Measurements from ENCODE around the gene ADAMTS9. TPM values are rescaled to one million over a fixed set of nuclear protein-coding genes. Genes with fewer than 3 reads are reported as not detected.

ADAMTS9 gene
- total RNA-seq, 1 donor from 2014 or later: not detected

- intact Hi-C loops (cut with micrococcal nuclease): no loop called here
Measured at GRCh38 chr3:64490180-64490724, 197.5 kb downstream of the ADAMTS9 start.

GRCh38 chr3:64489361-64490044 lies 198.3 kb downstream of the ADAMTS9 start:
- intact Hi-C loops (cut with micrococcal nuclease): no loop called here

- intact Hi-C loops (cut with micrococcal nuclease): no loop called here
Measured at GRCh38 chr3:64488939-64489338, 198.9 kb downstream of the ADAMTS9 start.

- intact Hi-C loops (cut with micrococcal nuclease): loop anchor here (1.0 kb wide), 1 partner anchor 454 kb away; no protein-coding TSS in a partner anchor
Measured at GRCh38 chr3:64484289-64484992, 203.4 kb downstream of the ADAMTS9 start.

GRCh38 chr3:64483467-64483866 lies 204.3 kb downstream of the ADAMTS9 start:
- intact Hi-C loops (cut with micrococcal nuclease): no loop called here

- intact Hi-C loops (cut with micrococcal nuclease): no loop called here
Measured at GRCh38 chr3:64475037-64475436, 212.8 kb downstream of the ADAMTS9 start.

- intact Hi-C loops (cut with micrococcal nuclease): no loop called here
Measured at GRCh38 chr3:64473466-64473865, 214.3 kb downstream of the ADAMTS9 start.

- intact Hi-C loops (cut with micrococcal nuclease): no loop called here
Measured at GRCh38 chr3:64470436-64470835, 217.4 kb downstream of the ADAMTS9 start.

GRCh38 chr3:64467255-64467944 lies 220.4 kb downstream of the ADAMTS9 start:
- intact Hi-C loops (cut with micrococcal nuclease): no loop called here

Data from T-helper 2 cell treated with Interferon-gamma antibody and Interleukin-4, amounts not matched to agents 100 ng/mL and 5 ng/mL, for 36 hours (primary cell).